Measurements from ENCODE around the gene LMTK2.

GRCh38 chr7:98254951-98255610, 148.4 kb downstream of the LMTK2 start:
- TF ChIP-seq CTCF (conservative IDR thresholded peaks at IDR 0.05; ENCODE audit: low read length) (no peak), EZH2phosphoT487 (IDR thresholded peaks at IDR 0.05; ENCODE audit: borderline replicate concordance, low read depth, low read length) (no peak)

Measured in OCI-LY7 (cell line).